PFSK-1 (cell line): ENCODE data around the gene ELANE.

Experiments used
- FOXP2 ChIP-seq: optimal IDR thresholded peaks from 2 replicates; pipeline ENCODE3; 2011; ENCODE audit warnings: borderline replicate concordance, control low read depth, inconsistent platforms; ENCODE audit not compliant: insufficient read depth; ENCODE audit errors: extremely low read length, extremely low read depth
- POLR2AphosphoS5 ChIP-seq: IDR thresholded peaks from 2 replicates; pipeline ENCODE4 v1.6.1; 2012; ENCODE audit warnings: low read depth, mild to moderate bottlenecking, control low read depth, low read length, moderate library complexity
- TAF1 ChIP-seq: IDR thresholded peaks from 2 replicates; pipeline ENCODE4 v1.6.1; 2012; ENCODE audit warnings: low read length, control low read depth, borderline replicate concordance; ENCODE audit not compliant: insufficient read depth
- TF ChIP-seq, protein P1 (sequence below), 2 experiments: IDR thresholded peaks; 2 replicates each; pipeline versions ENCODE4 v1.6.1 to v1.8.0; 2011 to 2012; ENCODE audit warnings: low read depth in 2 of 2, low read length in 2 of 2, control low read depth in 1 of 2, inconsistent platforms in 1 of 2, mild to moderate bottlenecking in 1 of 2, moderate library complexity in 1 of 2; ENCODE audit not compliant: insufficient read depth in 1 of 2

DNA sequence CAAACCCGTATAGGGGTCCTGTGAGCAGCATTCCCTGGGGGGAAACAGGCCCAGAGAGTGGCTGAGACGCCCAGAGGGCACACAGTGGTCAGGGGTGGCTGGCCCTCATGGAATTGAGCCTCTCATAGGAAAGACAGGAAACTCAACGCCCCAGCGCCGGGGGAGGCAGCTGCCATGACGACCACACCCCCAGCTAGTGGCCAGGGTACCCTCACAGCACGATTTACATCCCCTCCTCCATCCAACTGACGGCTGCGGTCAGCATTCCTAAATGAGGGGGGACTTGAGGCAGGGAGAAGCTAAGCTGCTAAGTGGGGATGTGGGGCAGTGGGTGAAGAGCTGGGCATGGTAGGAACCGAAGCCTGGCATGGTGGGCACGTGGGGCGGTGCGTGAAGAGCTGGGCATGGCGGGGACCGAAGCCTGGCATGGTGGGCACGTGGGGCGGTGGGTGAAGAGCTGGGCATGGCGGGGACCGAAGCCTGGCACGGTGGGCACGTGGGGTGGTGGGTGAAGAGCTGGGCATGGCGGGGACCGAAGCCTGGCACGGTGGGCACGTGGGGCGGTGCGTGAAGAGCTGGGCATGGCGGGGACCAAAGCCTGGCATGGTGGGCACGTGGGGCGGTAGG, 30.9 kb downstream of the ELANE start:
- no peak for TF ChIP-seq TAF1
- TF ChIP-seq, protein P1, sequence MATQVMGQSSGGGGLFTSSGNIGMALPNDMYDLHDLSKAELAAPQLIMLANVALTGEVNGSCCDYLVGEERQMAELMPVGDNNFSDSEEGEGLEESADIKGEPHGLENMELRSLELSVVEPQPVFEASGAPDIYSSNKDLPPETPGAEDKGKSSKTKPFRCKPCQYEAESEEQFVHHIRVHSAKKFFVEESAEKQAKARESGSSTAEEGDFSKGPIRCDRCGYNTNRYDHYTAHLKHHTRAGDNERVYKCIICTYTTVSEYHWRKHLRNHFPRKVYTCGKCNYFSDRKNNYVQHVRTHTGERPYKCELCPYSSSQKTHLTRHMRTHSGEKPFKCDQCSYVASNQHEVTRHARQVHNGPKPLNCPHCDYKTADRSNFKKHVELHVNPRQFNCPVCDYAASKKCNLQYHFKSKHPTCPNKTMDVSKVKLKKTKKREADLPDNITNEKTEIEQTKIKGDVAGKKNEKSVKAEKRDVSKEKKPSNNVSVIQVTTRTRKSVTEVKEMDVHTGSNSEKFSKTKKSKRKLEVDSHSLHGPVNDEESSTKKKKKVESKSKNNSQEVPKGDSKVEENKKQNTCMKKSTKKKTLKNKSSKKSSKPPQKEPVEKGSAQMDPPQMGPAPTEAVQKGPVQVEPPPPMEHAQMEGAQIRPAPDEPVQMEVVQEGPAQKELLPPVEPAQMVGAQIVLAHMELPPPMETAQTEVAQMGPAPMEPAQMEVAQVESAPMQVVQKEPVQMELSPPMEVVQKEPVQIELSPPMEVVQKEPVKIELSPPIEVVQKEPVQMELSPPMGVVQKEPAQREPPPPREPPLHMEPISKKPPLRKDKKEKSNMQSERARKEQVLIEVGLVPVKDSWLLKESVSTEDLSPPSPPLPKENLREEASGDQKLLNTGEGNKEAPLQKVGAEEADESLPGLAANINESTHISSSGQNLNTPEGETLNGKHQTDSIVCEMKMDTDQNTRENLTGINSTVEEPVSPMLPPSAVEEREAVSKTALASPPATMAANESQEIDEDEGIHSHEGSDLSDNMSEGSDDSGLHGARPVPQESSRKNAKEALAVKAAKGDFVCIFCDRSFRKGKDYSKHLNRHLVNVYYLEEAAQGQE (IDR thresholded peaks at IDR 0.05; ENCODE audit: insufficient read depth in 1 of 2, low read depth in 2 of 2, low read length in 2 of 2) = no peak
- TF ChIP-seq POLR2AphosphoS5 = no peak
- no peak for TF ChIP-seq FOXP2
